Dedifferentiated amniotic fluid mesenchymal stem cell (primary cell): ENCODE measurements around the gene CAMTA1.

Experiments
- DNase-seq: peaks from one replicate; pipeline ENCODE4 v3.0.0-alpha.2; 2016; ENCODE audit errors: extremely low spot score

CAMTA1 gene

GRCh38 chr1:6928106-6928885, 143.0 kb downstream of the CAMTA1 start:
- DNase-seq: no peak

- DNase-seq: no peak
These were observed 145.6 kb downstream of the CAMTA1 start for GRCh38 chr1:6930732-6931300.

- no peak for DNase-seq
These were observed 150.2 kb downstream of the CAMTA1 start for GRCh38 chr1:6935361-6935883.

- DNase-seq: no peak
These were observed 150.8 kb downstream of the CAMTA1 start for GRCh38 chr1:6935911-6936690.

- no peak for DNase-seq
These were observed 151.8 kb downstream of the CAMTA1 start for GRCh38 chr1:6937048-6937447.

- no peak for DNase-seq
These were observed 154.1 kb downstream of the CAMTA1 start for GRCh38 chr1:6939363-6939762.

- no peak for DNase-seq
These were observed 156.5 kb downstream of the CAMTA1 start for GRCh38 chr1:6941786-6942185.

GRCh38 chr1:6942990-6943389, 157.7 kb downstream of the CAMTA1 start:
- no peak for DNase-seq

GRCh38 chr1:6944434-6944833, 159.2 kb downstream of the CAMTA1 start:
- DNase-seq: no peak

GRCh38 chr1:6947952-6948351, 162.7 kb downstream of the CAMTA1 start:
- DNase-seq: no peak

GRCh38 chr1:6948416-6948815, 163.2 kb downstream of the CAMTA1 start:
- DNase-seq: no peak

GRCh38 chr1:6948861-6949260, 163.6 kb downstream of the CAMTA1 start:
- no peak for DNase-seq

GRCh38 chr1:6950001-6950765, 164.9 kb downstream of the CAMTA1 start:
- DNase-seq: no peak

- DNase-seq: no peak
These were observed 166.3 kb downstream of the CAMTA1 start for GRCh38 chr1:6951536-6951935.

GRCh38 chr1:6953216-6953615, 168.0 kb downstream of the CAMTA1 start:
- DNase-seq: no peak

GRCh38 chr1:6953907-6954364, 168.7 kb downstream of the CAMTA1 start:
- DNase-seq: no peak

- DNase-seq: no peak
These were observed 169.3 kb downstream of the CAMTA1 start for GRCh38 chr1:6954591-6954990.

- DNase-seq: no peak
These were observed 170.3 kb downstream of the CAMTA1 start for GRCh38 chr1:6955357-6956094.

- no peak for DNase-seq
These were observed 171.4 kb downstream of the CAMTA1 start for GRCh38 chr1:6956488-6957159.

- no peak for DNase-seq
These were observed 172.1 kb downstream of the CAMTA1 start for GRCh38 chr1:6957341-6957740.
